Osteoblast (primary cell): ENCODE data around the gene TAF11L9. TPM values are rescaled to one million over a fixed set of nuclear protein-coding genes. Genes with fewer than 3 reads are reported as not detected.
"Not testable (repeated sequence)": the region's sequence is repeated elsewhere in the genome, so short reads cannot be mapped to it uniquely, and the experiment has no call there.

Source experiments
- DNase-seq: peaks from one replicate; pipeline ENCODE4 v3.0.0; 2011; ENCODE audit warnings: low spot score, mixed read lengths; ENCODE audit not compliant: insufficient read length; ENCODE audit errors: missing footprints
- H2AFZ ChIP-seq: 2 replicates; pipeline ENCODE4 v1.6.0; 2011; ENCODE audit warnings: mild to moderate bottlenecking, low read length
- H3K27ac ChIP-seq: 2 replicates; pipeline ENCODE4 v1.5.1; 2011; ENCODE audit warnings: mild to moderate bottlenecking, low read depth, low read length, moderate library complexity
- H3K27me3 ChIP-seq: 2 replicates; pipeline ENCODE4 v1.6.0; 2012; ENCODE audit warnings: mild to moderate bottlenecking, control low read depth, inconsistent platforms, low read length, moderate library complexity; ENCODE audit not compliant: insufficient read depth
- H3K36me3 ChIP-seq: 2 replicates; pipeline ENCODE4 v1.5.1; 2011; ENCODE audit warnings: mild to moderate bottlenecking, low read length, control low read depth, moderate library complexity; ENCODE audit not compliant: insufficient read depth
- H3K4me1 ChIP-seq: 2 replicates; pipeline ENCODE4 v1.5.1; 2011; ENCODE audit warnings: mild to moderate bottlenecking, low read length, control low read depth, moderate library complexity; ENCODE audit not compliant: insufficient read depth
- H3K4me2 ChIP-seq: 2 replicates; pipeline ENCODE4 v1.6.0; 2011; ENCODE audit warnings: mild to moderate bottlenecking, low read length; ENCODE audit not compliant: insufficient read depth
- H3K4me3 ChIP-seq: fragments of 200-600 bp; sonication (generic); 3 replicates; pipeline ENCODE4 v1.5.1; 2012; ENCODE audit warnings: mild to moderate bottlenecking, low read length, inconsistent platforms; ENCODE audit not compliant: insufficient read depth
- H3K79me2 ChIP-seq: 2 replicates; pipeline ENCODE4 v1.6.0; 2012; ENCODE audit warnings: mild to moderate bottlenecking, low read length, control low read depth, inconsistent platforms; ENCODE audit not compliant: insufficient read depth
- H3K9me3 ChIP-seq: 2 replicates; pipeline ENCODE4 v1.5.1; 2011; ENCODE audit warnings: low read depth, low read length, control low read depth
- H4K20me1 ChIP-seq: 2 replicates; pipeline ENCODE4 v1.6.0; 2012; ENCODE audit warnings: mild to moderate bottlenecking, low read length, control low read depth; ENCODE audit not compliant: insufficient read depth
- CTCF ChIP-seq: IDR thresholded peaks from 2 replicates; pipeline ENCODE4 v1.5.1; 2011; ENCODE audit warnings: mild to moderate bottlenecking, low read depth, low read length, moderate library complexity; ENCODE audit errors: extremely low read depth
- total RNA-seq: library from RNA; depleted of rRNA; stranded (reverse); fragments of >200 nt; gene quantifications from 2 replicates; pipeline ENCODE4 v1.2.3, GENCODE V29; 2012

TAF11L9 gene
- total RNA-seq, 1 donor, result not detected

GRCh38 chr5:17619354-17619753 lies 25.2 kb upstream of the TAF11L9 start:
- no peaks in the 10 kb centered on the region for H3K9me3 ChIP-seq
- no peaks in the 10 kb centered on the region for H3K36me3 ChIP-seq
- no peak overlapping the region for H2AFZ ChIP-seq
- peak; percentile 74 for DNase-seq
- H3K79me2 ChIP-seq, result no peaks in the 10 kb centered on the region
- H3K27ac ChIP-seq, result no peak overlapping the region
- no peaks in the 10 kb centered on the region for H4K20me1 ChIP-seq
- no peak overlapping the region for H3K4me2 ChIP-seq
- no peak for TF ChIP-seq CTCF
- H3K27me3 ChIP-seq, result no peaks in the 10 kb centered on the region
- no peak overlapping the region for H3K4me3 ChIP-seq
- no peaks in the 10 kb centered on the region for H3K4me1 ChIP-seq

DNA sequence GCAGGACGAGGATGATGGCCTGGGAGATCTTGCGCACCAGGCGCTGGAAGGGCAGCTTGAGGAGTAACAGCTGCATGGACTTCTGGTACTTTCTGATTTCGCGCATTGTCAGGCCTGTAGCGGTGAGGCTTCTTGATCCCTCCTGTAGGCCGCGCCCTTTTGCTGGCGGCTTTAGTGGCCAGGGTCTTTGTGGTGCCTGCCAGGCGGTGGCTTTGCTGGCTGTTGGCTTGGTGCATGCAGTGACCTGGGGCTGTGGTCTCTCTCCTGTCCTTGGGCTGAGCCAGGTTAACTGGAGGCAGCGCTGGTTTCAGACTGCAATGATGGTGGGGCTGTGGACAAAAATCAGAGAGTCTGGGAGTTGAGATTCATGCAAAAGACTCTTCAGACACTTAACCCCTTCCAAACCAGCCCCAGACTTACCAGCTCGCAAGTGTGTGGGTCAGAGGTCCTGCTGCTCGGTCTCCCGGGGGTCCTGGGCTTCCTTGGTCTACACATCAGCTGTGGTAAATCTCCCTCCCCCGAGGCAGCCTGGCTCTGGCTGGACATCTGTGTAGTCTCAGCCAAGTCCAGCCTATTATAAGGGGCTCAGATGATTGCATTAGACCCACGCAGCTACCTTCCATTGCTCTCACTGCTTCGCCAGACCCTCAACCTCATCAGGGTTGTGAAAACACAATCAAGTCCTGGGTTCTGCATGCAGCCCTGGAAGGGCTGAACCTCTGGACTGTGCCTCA lies 20.8 kb upstream of the TAF11L9 start:
- Histone ChIP-seq H3K4me3 (no peak overlapping the region), H3K4me2 (no peak overlapping the region), H3K79me2 (no peaks in the 10 kb centered on the region), H3K9me3 (no peaks in the 10 kb centered on the region), H4K20me1 (no peaks in the 10 kb centered on the region), H2AFZ (no peak overlapping the region), H3K36me3 (no peaks in the 10 kb centered on the region), H3K27me3 (no peaks in the 10 kb centered on the region), H3K4me1 (no peaks in the 10 kb centered on the region), H3K27ac (no peak overlapping the region)
- TF ChIP-seq CTCF, result no peak
- DNase-seq, result no peak

GRCh38 chr5:17610092-17610491 lies 15.9 kb upstream of the TAF11L9 start, which contains the start of gene TAF11L12:
Gene TAF11L12, plus strand, starts transcription at chr5:17610392.
- H2AFZ ChIP-seq, result not testable (repeated sequence)

GRCh38 chr5:17607461-17607860 lies 13.3 kb upstream of the TAF11L9 start:
- H3K4me2 ChIP-seq, result not testable (repeated sequence)

More at GRCh38 chr5:17610092-17610491, 15.9 kb upstream of the TAF11L9 start, which contains the start of gene TAF11L12:
- H3K79me2 ChIP-seq, H3K4me3 ChIP-seq, H3K36me3 ChIP-seq, H3K4me1 ChIP-seq, DNase-seq, H3K27ac ChIP-seq, H4K20me1 ChIP-seq, H3K27me3 ChIP-seq, H3K4me2 ChIP-seq, H3K9me3 ChIP-seq: not testable (repeated sequence)

DNA sequence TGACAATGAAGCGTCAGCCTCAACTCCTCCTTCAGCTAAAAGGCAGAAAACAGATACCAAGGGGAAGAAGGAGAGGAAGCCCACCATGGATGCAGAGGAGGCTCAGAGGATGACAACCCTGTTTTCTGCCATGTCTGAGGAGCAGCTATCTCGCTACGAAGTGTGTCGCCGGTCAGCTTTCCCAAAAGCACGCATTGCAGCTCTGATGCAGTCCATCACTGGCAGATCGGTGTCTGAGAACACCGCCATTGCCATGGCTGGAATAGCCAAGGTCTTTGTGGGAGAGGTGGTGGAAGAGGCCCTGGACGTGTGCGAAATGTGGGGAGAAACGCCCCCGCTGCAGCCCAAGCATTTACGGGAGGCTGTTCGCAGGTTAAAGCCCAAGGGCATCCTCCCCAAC lies 10.8 kb upstream of the TAF11L9 start:
- Histone ChIP-seq H2AFZ (no peak overlapping the region), H4K20me1 (no peaks in the 10 kb centered on the region), H3K4me2 (no peak overlapping the region), H3K79me2 (no peaks in the 10 kb centered on the region), H3K36me3 (no peaks in the 10 kb centered on the region), H3K27me3 (no peaks in the 10 kb centered on the region), H3K9me3 (no peaks in the 10 kb centered on the region), H3K4me3 (no peak overlapping the region), H3K27ac (no peak overlapping the region), H3K4me1 (no peaks in the 10 kb centered on the region)
- no peak for TF ChIP-seq CTCF
- no peak for DNase-seq

More at GRCh38 chr5:17607461-17607860, 13.3 kb upstream of the TAF11L9 start:
- DNase-seq, H3K9me3 ChIP-seq, H3K27ac ChIP-seq, H4K20me1 ChIP-seq, H3K79me2 ChIP-seq, H3K4me1 ChIP-seq, H3K27me3 ChIP-seq, H3K36me3 ChIP-seq, H2AFZ ChIP-seq, H3K4me3 ChIP-seq: not testable (repeated sequence)

DNA sequence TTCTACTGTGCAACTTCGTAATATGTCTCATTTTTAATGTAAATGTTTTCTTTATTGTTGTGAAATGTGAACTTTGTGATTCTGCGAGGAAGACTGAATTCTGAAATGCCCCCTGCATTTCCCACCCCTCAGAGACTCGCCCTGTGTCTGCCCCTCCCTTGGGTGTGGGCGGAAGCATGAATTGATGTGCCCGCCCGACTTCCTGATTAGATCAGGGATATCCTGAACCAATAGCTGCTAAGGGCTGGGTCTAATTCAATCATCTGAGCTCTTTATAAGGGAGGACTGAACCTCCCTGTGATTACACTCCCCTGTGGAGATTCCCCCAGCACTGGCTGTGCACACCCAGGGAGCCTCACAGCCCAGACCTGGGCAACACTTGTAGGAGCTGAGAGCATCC lies 9.7 kb upstream of the TAF11L9 start, which contains the start of gene TAF11L11:
TSS of gene TAF11L11 (plus strand) at position 304 of the 400 bp plus-strand sequence.
- not testable (repeated sequence) for H3K79me2 ChIP-seq, H3K4me1 ChIP-seq, H3K36me3 ChIP-seq, H3K9me3 ChIP-seq, H4K20me1 ChIP-seq, H3K4me3 ChIP-seq, H3K27ac ChIP-seq, H3K27me3 ChIP-seq, H2AFZ ChIP-seq, H3K4me2 ChIP-seq
- DNase-seq, result peak; percentile 43

GRCh38 chr5:17597728-17598127 lies 3.5 kb upstream of the TAF11L9 start, which contains the start of gene TAF11L10:
Gene TAF11L10, minus strand, starts transcription at chr5:17597828.
- H3K27me3 ChIP-seq, H3K79me2 ChIP-seq, H2AFZ ChIP-seq, DNase-seq, H4K20me1 ChIP-seq, H3K27ac ChIP-seq, H3K4me1 ChIP-seq, H3K36me3 ChIP-seq, H3K4me3 ChIP-seq, H3K9me3 ChIP-seq, H3K4me2 ChIP-seq: not testable (repeated sequence)
